ENCODE results near the gene VPS37C. TPM values are rescaled to one million over a fixed set of nuclear protein-coding genes. Genes with fewer than 3 reads are reported as not detected.
A peak's percentile ranks its signal among the peaks of the same experiment; 100 is the strongest.

VPS37C gene
- total RNA-seq, 1 donor from 2014 or later, result 27.8 TPM

GRCh38 chr11:61158691-61159381 is 2.4 kb downstream of the VPS37C start:
- Mint-ChIP-seq H3K27me3 (no peaks in the 10 kb centered on the region), H3K27ac (peak overlapping the region; percentile 99), H3K36me3 (peaks cover 22% of the 10 kb centered on the region), H3K4me1 (ENCODE audit: unreplicated experiment) (peaks cover 29% of the 10 kb centered on the region), H3K9me3 (peaks cover 10% of the 10 kb centered on the region), H3K4me3 (peak overlapping the region; percentile 88)
- DNase-seq (ENCODE audit: extremely low spot score, unreplicated experiment), result no peak
- TF ChIP-seq CTCF (conservative IDR thresholded peaks at IDR 0.05), result no peak

- Mint-ChIP-seq H3K4me1 (ENCODE audit: unreplicated experiment) (peaks cover 33% of the 10 kb centered on the region), H3K36me3 (peaks cover 22% of the 10 kb centered on the region), H3K27me3 (no peaks in the 10 kb centered on the region), H3K9me3 (peaks cover 10% of the 10 kb centered on the region), H3K4me3 (peak overlapping the region; percentile 47), H3K27ac (peak overlapping the region; percentile 99)
- TF ChIP-seq CTCF (conservative IDR thresholded peaks at IDR 0.05), result no peak
- DNase-seq (ENCODE audit: extremely low spot score, unreplicated experiment), result no peak
Measured at GRCh38 chr11:61157743-61158142, 3.5 kb downstream of the VPS37C start.

- Mint-ChIP-seq H3K36me3 (peaks cover 22% of the 10 kb centered on the region), H3K9me3 (peaks cover 10% of the 10 kb centered on the region), H3K4me3 (no peak overlapping the region), H3K27me3 (no peaks in the 10 kb centered on the region), H3K27ac (peak overlapping the region; percentile 69), H3K4me1 (ENCODE audit: unreplicated experiment) (peaks cover 44% of the 10 kb centered on the region)
- DNase-seq (ENCODE audit: extremely low spot score, unreplicated experiment), result no peak
- no peak for TF ChIP-seq CTCF (conservative IDR thresholded peaks at IDR 0.05)
Measured at GRCh38 chr11:61155741-61156140, 5.5 kb downstream of the VPS37C start.

- no peak for TF ChIP-seq CTCF (conservative IDR thresholded peaks at IDR 0.05)
- H3K4me1 Mint-ChIP-seq (ENCODE audit: unreplicated experiment), result peaks cover 48% of the 10 kb centered on the region
- H3K4me3 Mint-ChIP-seq, result no peak overlapping the region
Measured at GRCh38 chr11:61155312-61155711, 5.9 kb downstream of the VPS37C start.

GRCh38 chr11:61154528-61154927 is 6.7 kb downstream of the VPS37C start:
- Mint-ChIP-seq H3K9me3 (peaks cover 10% of the 10 kb centered on the region), H3K36me3 (peaks cover 22% of the 10 kb centered on the region), H3K4me3 (peak overlapping the region; percentile 46), H3K27me3 (no peaks in the 10 kb centered on the region), H3K4me1 (ENCODE audit: unreplicated experiment) (peaks cover 52% of the 10 kb centered on the region), H3K27ac (peak overlapping the region; percentile 94)
- no peak for TF ChIP-seq CTCF (conservative IDR thresholded peaks at IDR 0.05)
- DNase-seq (ENCODE audit: extremely low spot score, unreplicated experiment), result no peak

More at GRCh38 chr11:61155312-61155711, 5.9 kb downstream of the VPS37C start:
- H3K36me3 Mint-ChIP-seq, result peaks cover 22% of the 10 kb centered on the region
- DNase-seq (ENCODE audit: extremely low spot score, unreplicated experiment), result no peak
- H3K27me3 Mint-ChIP-seq, result no peaks in the 10 kb centered on the region
- peaks cover 10% of the 10 kb centered on the region for H3K9me3 Mint-ChIP-seq
- H3K27ac Mint-ChIP-seq, result peak overlapping the region; percentile 69

Measured in type B pancreatic cell (in vitro differentiated cells).